Loucy (cell line): ENCODE results near the gene WASF2.

Experiments used
- CTCF ChIP-seq: fragments of 200-600 bp; sonication (generic); conservative IDR thresholded peaks from 2 replicates; pipeline ENCODE4 v1.5.1; 2014; ENCODE audit warnings: mild to moderate bottlenecking, antibody characterized with exemption, low read length
- EZH2phosphoT487 ChIP-seq: fragments of 200-600 bp; IDR thresholded peaks from 2 replicates; pipeline ENCODE4 v1.6.1; 2018; ENCODE audit warnings: antibody characterized with exemption, mild to moderate bottlenecking, moderate library complexity, borderline replicate concordance

- no peak for TF ChIP-seq CTCF
- no peak for TF ChIP-seq EZH2phosphoT487
Observed at GRCh38 chr1:27410709-27411108, 79.3 kb downstream of the WASF2 start.
